HepG2 (cell line): ENCODE data around the gene ALOX5AP. TPM values are rescaled to one million over a fixed set of nuclear protein-coding genes. Genes with fewer than 3 reads are reported as not detected.

Experiments
- ATAC-seq: fragments of 200-7000 bp; cut with Tn5 transposase; 3 replicates; pipeline ENCODE4 v1.9.1; 2020; ENCODE audit warnings: mild to moderate bottlenecking, moderate library complexity
- BruUV-seq: library from RNA; stranded (reverse); fragments of 400-500 nt; replicated peaks from 2 replicates; lab custom pipeline; 2021; lab: Mats Ljungman, UMichigan
- CTCF ChIA-PET: fragments of 300-600 bp; formaldehyde crosslinking; extraction: SDS; loops from one replicate; lab custom pipeline; 2021; ENCODE audit warnings: low total read pairs, inconsistent platforms, low intra/inter-chr PET ratio; lab: Yijun Ruan, JAX
- POLR2A ChIA-PET: fragments of 350-600 bp; sonication (Branson Sonifier 250); formaldehyde crosslinking; loops from one replicate; lab custom pipeline; 2020; ENCODE audit warnings: antibody characterized with exemption, inconsistent platforms; lab: Yijun Ruan, JAX
- DNase-seq: peaks from one replicate; pipeline ENCODE4 v3.0.0-alpha.2; 2015; ENCODE audit warnings: low spot score
- FAIRE-seq: peaks from 3 replicates; lab custom pipeline; 2011; peaks lifted over from hg19 to GRCh38; lab: Jason Lieb, UNC
- H2AFZ ChIP-seq: one replicate; pipeline ENCODE4 v1.6.1; 2011; ENCODE audit warnings: low read length, inconsistent platforms
- H3K27ac ChIP-seq: fragments of 300-600 bp; 3 replicates; pipeline ENCODE4 v1.8.0; 2011; ENCODE audit warnings: mixed run types, mild to moderate bottlenecking, mixed read lengths, low read length, inconsistent platforms; ENCODE audit not compliant: insufficient read depth; ENCODE audit errors: extremely low read length
- H3K27me3 ChIP-seq, 2 experiments: fragments of 200-600 bp in 1 of 2; 2 replicates in 1 of 2; 3 replicates in 1 of 2; pipeline versions ENCODE4 v1.6.0 to v1.8.0; 2011; ENCODE audit warnings: low read length in 2 of 2, mild to moderate bottlenecking in 2 of 2, moderate library complexity in 2 of 2, inconsistent platforms in 1 of 2; ENCODE audit not compliant: insufficient read depth in 2 of 2, control insufficient read depth in 1 of 2
- H3K36me3 ChIP-seq, 2 experiments: fragments of 200-600 bp in 1 of 2; replicated peaks in 1 of 2; 2 replicates in 1 of 2; 3 replicates in 1 of 2; pipeline versions ENCODE4 v1.5.1 to v1.8.0; 2011; ENCODE audit warnings: low read length in 2 of 2, inconsistent platforms in 1 of 2; ENCODE audit not compliant: insufficient read depth in 2 of 2, control insufficient read depth in 1 of 2
- H3K4me1 ChIP-seq: 2 replicates; pipeline ENCODE4 v1.5.1; 2012; ENCODE audit warnings: low read length, inconsistent platforms; ENCODE audit not compliant: insufficient read depth
- H3K4me2 ChIP-seq: 2 replicates; pipeline ENCODE4 v1.6.0; 2011; ENCODE audit warnings: low read depth, low read length, inconsistent platforms
- H3K4me3 ChIP-seq, 3 experiments: fragments of 200-600 bp in 1 of 3; sonication (generic), shearing (Covaris generic) in 1 of 3; replicated peaks in 1 of 3; 2 replicates each; pipeline ENCODE4 v1.5.1; 2011 to 2016; ENCODE audit warnings: low read length in 3 of 3, inconsistent platforms in 2 of 3, low read depth in 2 of 3, mild to moderate bottlenecking in 2 of 3, control low read depth in 1 of 3, mixed read lengths in 1 of 3; ENCODE audit not compliant: insufficient read depth in 1 of 3
- H3K79me2 ChIP-seq: one replicate; pipeline ENCODE4 v1.6.1; 2011; ENCODE audit warnings: low read length, inconsistent platforms; ENCODE audit not compliant: insufficient read depth
- H3K9ac ChIP-seq: 2 replicates; pipeline ENCODE4 v1.6.0; 2011; ENCODE audit warnings: mild to moderate bottlenecking, low read depth, low read length, inconsistent platforms; ENCODE audit not compliant: insufficient read depth
- H3K9me3 ChIP-seq: 2 replicates; pipeline ENCODE4 v1.5.1; 2012; ENCODE audit warnings: mild to moderate bottlenecking, low read length
- H4K20me1 ChIP-seq: 2 replicates; pipeline ENCODE4 v1.6.0; 2011; ENCODE audit warnings: inconsistent platforms, mild to moderate bottlenecking, low read length, moderate library complexity; ENCODE audit not compliant: insufficient read depth
- AKNA ChIP-seq: sonication (generic); formaldehyde crosslinking; IDR thresholded peaks from 2 replicates; pipeline ENCODE4 v1.4.0; 2020; ENCODE audit warnings: missing genetic modification reagents, borderline replicate concordance
- HDAC2 ChIP-seq: sonication (generic); formaldehyde crosslinking; IDR thresholded peaks from 2 replicates; pipeline ENCODE4 v1.4.0; 2020; ENCODE audit warnings: missing genetic modification reagents
- HOXA5 ChIP-seq: sonication (generic); formaldehyde crosslinking; IDR thresholded peaks from 2 replicates; pipeline ENCODE4 v1.4.0; 2020; ENCODE audit warnings: missing genetic modification reagents
- KLF6 ChIP-seq: IDR thresholded peaks from 2 replicates; pipeline ENCODE4 v1.8.0; 2016; ENCODE audit warnings: missing biosample characterization, missing genetic modification reagents
- POLR2G ChIP-seq: fragments of 200-400 bp; formaldehyde crosslinking; IDR thresholded peaks from 2 replicates; pipeline ENCODE4 v1.6.1; 2018; ENCODE audit warnings: mild to moderate bottlenecking, low read depth, low read length, moderate library complexity
- REPIN1 ChIP-seq: sonication (generic); formaldehyde crosslinking; IDR thresholded peaks from 2 replicates; pipeline ENCODE4 v1.8.0; 2022; ENCODE audit warnings: missing genetic modification reagents, low read depth, mild to moderate bottlenecking, borderline replicate concordance
- SMYD3 ChIP-seq: sonication (generic); formaldehyde crosslinking; IDR thresholded peaks from 2 replicates; pipeline ENCODE4 v1.8.1; 2023; ENCODE audit warnings: mild to moderate bottlenecking, missing genetic modification reagents
- TAF1 ChIP-seq: sonication (generic); formaldehyde crosslinking; IDR thresholded peaks from 2 replicates; pipeline ENCODE4 v1.4.0; 2020; ENCODE audit warnings: missing genetic modification reagents
- ZBED4 ChIP-seq: sonication (generic); formaldehyde crosslinking; IDR thresholded peaks from 2 replicates; pipeline ENCODE4 v1.4.0; 2020; ENCODE audit warnings: missing genetic modification reagents, borderline replicate concordance
- ZBTB1 ChIP-seq: sonication (generic); formaldehyde crosslinking; IDR thresholded peaks from 2 replicates; pipeline ENCODE4 v1.4.0; 2020; ENCODE audit warnings: missing genetic modification reagents, borderline replicate concordance
- ZBTB14 ChIP-seq: sonication (generic); formaldehyde crosslinking; IDR thresholded peaks from 2 replicates; pipeline ENCODE4 v1.4.0; 2020; ENCODE audit warnings: missing genetic modification reagents
- ZNF234 ChIP-seq: sonication (generic); formaldehyde crosslinking; conservative IDR thresholded peaks from 2 replicates; pipeline ENCODE4 v1.5.1; 2020; ENCODE audit warnings: mild to moderate bottlenecking, missing genetic modification reagents
- ZNF431 ChIP-seq: sonication (generic); formaldehyde crosslinking; IDR thresholded peaks from 2 replicates; pipeline ENCODE4 v1.9.0; 2022; ENCODE audit warnings: missing genetic modification reagents, low read depth, mild to moderate bottlenecking, borderline replicate concordance
- ZNF737 ChIP-seq: sonication (generic); formaldehyde crosslinking; IDR thresholded peaks from 2 replicates; pipeline ENCODE4 v1.5.0; 2020; ENCODE audit warnings: missing genetic modification reagents, mild to moderate bottlenecking, borderline replicate concordance
- WGBS: methylation state at CpG from one replicate; pipeline ENCODE4 v1.1.6; 2017; ENCODE audit warnings: low lambda C conversion rate; 5-methylcytosine and 5-hydroxymethylcytosine counted together
- in situ Hi-C: cut with HindIII; loops from 2 replicates; pipeline ENCODE4 v1.10.0; 2017; ENCODE audit warnings: low pct_unique_long_range_greater_than_20kb; ENCODE audit not compliant: extremely low pct_ligation_motif_present
- intact Hi-C: fragments of 100-400 bp; cut with micrococcal nuclease; formaldehyde crosslinking; loops from one replicate; pipeline ENCODE4 v1.10.0; 2022; ENCODE audit not compliant: unreplicated experiment
- polyA plus RNA-seq, 8 experiments: library from polyadenylated mRNA; depleted of rRNA in 3 of 8; stranded (reverse) in 7 of 8; unstranded in 1 of 8; fragments of >200 nt; fragmentation: Illumina TruSeq in 4 of 8; extraction: Trizol in 4 of 8; gene quantifications; 2 replicates each; pipeline versions ENCODE4 v1.2.1 to v1.2.3, GENCODE V29; 2011 to 2016; ENCODE audit warnings: low read depth in 4 of 8, missing spikeins in 1 of 8, mixed read lengths in 1 of 8; ENCODE audit not compliant: insufficient read depth in 1 of 8
- total RNA-seq, 5 experiments: library from RNA; depleted of rRNA; stranded (reverse); fragments of >200 nt; fragmentation: Illumina TruSeq; extraction: Trizol; gene quantifications; 2 replicates each; pipeline ENCODE4 v1.2.3, GENCODE V29; 2016; ENCODE audit warnings: low read depth in 1 of 5

ALOX5AP gene
- total and polyA plus RNA-seq, 2 of the 13 experiments (the other 11 are each of a cell fraction or from before 2014, with no cell fraction given): 0.97 to 1.2 TPM

- H3K27ac ChIP-seq: no peak overlapping the region
- no peak overlapping the region for H2AFZ ChIP-seq
- no peak overlapping the region for H3K4me2 ChIP-seq
- no peak for ATAC-seq
- BruUV-seq: no TSS peak
- 71% methylated on average over 8 of the region's 9 CpGs for WGBS
- H4K20me1 ChIP-seq: no peaks in the 10 kb centered on the region
- FAIRE-seq: no peak
- no peak overlapping the region for H3K9ac ChIP-seq
- DNase-seq: no peak
- no peaks in the 10 kb centered on the region for H3K79me2 ChIP-seq
- in situ Hi-C loops: no loop called here
- no peaks in the 10 kb centered on the region for H3K36me3 ChIP-seq
- peaks cover 1% of the 10 kb centered on the region for H3K4me1 ChIP-seq
- H3K4me3 ChIP-seq: no peak overlapping the region
- ChIA-PET CTCF (no interaction called here), POLR2A (no interaction called here)
- no peaks in the 10 kb centered on the region for H3K27me3 ChIP-seq
- intact Hi-C loops: no loop called here
- no peaks in the 10 kb centered on the region for H3K9me3 ChIP-seq
- TF ChIP-seq REPIN1 (no peak), AKNA (CRISPR knock-in tag) (no peak), TAF1 (no peak), ZNF737 (CRISPR knock-in tag) (no peak), ZBTB1 (CRISPR knock-in tag) (no peak), POLR2G (no peak), KLF6 (CRISPR knock-in tag) (no peak), ZBTB14 (CRISPR knock-in tag) (no peak), SMYD3 (no peak), ZNF431 (no peak), ZNF234 (CRISPR knock-in tag) (no peak), HDAC2 (no peak), HOXA5 (CRISPR knock-in tag) (no peak), ZBED4 (CRISPR knock-in tag) (no peak)
Measured at GRCh38 chr13:30757026-30757742, 21.8 kb downstream of the ALOX5AP start.
